Gastroesophageal sphincter (tissue), 3 donors: Measurements from ENCODE around the gene SUPV3L1.
"Not testable (repeated sequence)": the region's sequence is repeated elsewhere in the genome, so short reads cannot be mapped to it uniquely, and the experiment has no call there.

ENCODE experiments used
- EP300 ChIP-seq: sonication (generic); formaldehyde crosslinking; IDR thresholded peaks from one replicate; pipeline ENCODE4 v1.6.1; 2017; ENCODE audit warnings: antibody characterized with exemption, mild to moderate bottlenecking
- POLR2AphosphoS5 ChIP-seq: sonication (generic); formaldehyde crosslinking; IDR thresholded peaks from one replicate; pipeline ENCODE4 v1.6.1; 2017; ENCODE audit warnings: antibody characterized with exemption
- TF ChIP-seq, protein P1 (sequence below), 4 experiments: fragments of 200-600 bp in 2 of 4; fragments of 450-650 bp in 2 of 4; sonication (generic) in 1 of 4; IDR thresholded peaks; one replicate each; pipeline ENCODE4 v1.5.1; 2017 to 2019; ENCODE audit warnings: antibody characterized with exemption in 4 of 4, mild to moderate bottlenecking in 2 of 4, moderate library complexity in 2 of 4

- TF ChIP-seq, protein P1, sequence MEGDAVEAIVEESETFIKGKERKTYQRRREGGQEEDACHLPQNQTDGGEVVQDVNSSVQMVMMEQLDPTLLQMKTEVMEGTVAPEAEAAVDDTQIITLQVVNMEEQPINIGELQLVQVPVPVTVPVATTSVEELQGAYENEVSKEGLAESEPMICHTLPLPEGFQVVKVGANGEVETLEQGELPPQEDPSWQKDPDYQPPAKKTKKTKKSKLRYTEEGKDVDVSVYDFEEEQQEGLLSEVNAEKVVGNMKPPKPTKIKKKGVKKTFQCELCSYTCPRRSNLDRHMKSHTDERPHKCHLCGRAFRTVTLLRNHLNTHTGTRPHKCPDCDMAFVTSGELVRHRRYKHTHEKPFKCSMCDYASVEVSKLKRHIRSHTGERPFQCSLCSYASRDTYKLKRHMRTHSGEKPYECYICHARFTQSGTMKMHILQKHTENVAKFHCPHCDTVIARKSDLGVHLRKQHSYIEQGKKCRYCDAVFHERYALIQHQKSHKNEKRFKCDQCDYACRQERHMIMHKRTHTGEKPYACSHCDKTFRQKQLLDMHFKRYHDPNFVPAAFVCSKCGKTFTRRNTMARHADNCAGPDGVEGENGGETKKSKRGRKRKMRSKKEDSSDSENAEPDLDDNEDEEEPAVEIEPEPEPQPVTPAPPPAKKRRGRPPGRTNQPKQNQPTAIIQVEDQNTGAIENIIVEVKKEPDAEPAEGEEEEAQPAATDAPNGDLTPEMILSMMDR (IDR thresholded peaks at IDR 0.05) = not testable (repeated sequence)
- TF ChIP-seq POLR2AphosphoS5, EP300: not testable (repeated sequence)
Measured at GRCh38 chr10:69175326-69175725, 4.7 kb upstream of the SUPV3L1 start.
